ENCODE results near the gene RMND5A.
A peak's percentile ranks its signal among the peaks of the same experiment; 100 is the strongest.
"Not testable (repeated sequence)": the region's sequence is repeated elsewhere in the genome, so short reads cannot be mapped to it uniquely, and the experiment has no call there.

The RMND5A gene

GRCh38 chr2:86719637-86720539, at the start of gene RMND5A:
Gene RMND5A (plus strand): TSS chr2:86720291. CDS start chr2:86720668, 377 bp downstream.
- DNase-seq (ENCODE audit: low read depth in 3 of 3) = peak; percentile 83 to 86 (median 85)

GRCh38 chr2:86671337-86671981, 48.6 kb upstream of the RMND5A start:
- no peak for DNase-seq (ENCODE audit: low read depth in 3 of 3)

- DNase-seq (ENCODE audit: low read depth in 3 of 3) = no peak
Measured at GRCh38 chr2:86672027-86672545, 48.0 kb upstream of the RMND5A start.

- no peak for DNase-seq (ENCODE audit: low read depth in 3 of 3)
Measured at GRCh38 chr2:86673011-86673410, 47.1 kb upstream of the RMND5A start.

- no peak for DNase-seq (ENCODE audit: low read depth in 3 of 3)
Measured at GRCh38 chr2:86673986-86674670, 46.0 kb upstream of the RMND5A start.

GRCh38 chr2:86675104-86675503, 45.0 kb upstream of the RMND5A start:
- no peak for DNase-seq (ENCODE audit: low read depth in 3 of 3)

GRCh38 chr2:86675511-86676015, 44.5 kb upstream of the RMND5A start:
- DNase-seq (ENCODE audit: low read depth in 3 of 3) = no peak

- no peak for DNase-seq (ENCODE audit: low read depth in 3 of 3)
Measured at GRCh38 chr2:86677816-86678215, 42.3 kb upstream of the RMND5A start.

- DNase-seq (ENCODE audit: low read depth in 3 of 3) = no peak
Measured at GRCh38 chr2:86679036-86679435, 41.1 kb upstream of the RMND5A start.

- no peak for DNase-seq (ENCODE audit: low read depth in 3 of 3)
Measured at GRCh38 chr2:86685351-86685750, 34.7 kb upstream of the RMND5A start.

GRCh38 chr2:86686460-86686859, 33.6 kb upstream of the RMND5A start:
- DNase-seq (ENCODE audit: low read depth in 3 of 3) = no peak

GRCh38 chr2:86686905-86687304, 33.2 kb upstream of the RMND5A start:
- no peak for DNase-seq (ENCODE audit: low read depth in 3 of 3)

- no peak for DNase-seq (ENCODE audit: low read depth in 3 of 3)
Measured at GRCh38 chr2:86695053-86695691, 24.9 kb upstream of the RMND5A start.

- DNase-seq (ENCODE audit: low read depth in 3 of 3) = no peak
Measured at GRCh38 chr2:86697551-86698104, 22.5 kb upstream of the RMND5A start.

GRCh38 chr2:86700690-86701089, 19.4 kb upstream of the RMND5A start:
- DNase-seq (ENCODE audit: low read depth in 3 of 3) = no peak

GRCh38 chr2:86703704-86704361, 16.3 kb upstream of the RMND5A start:
- no peak for DNase-seq (ENCODE audit: low read depth in 3 of 3)

GRCh38 chr2:86704459-86704971, 15.6 kb upstream of the RMND5A start:
- no peak for DNase-seq (ENCODE audit: low read depth in 3 of 3)

GRCh38 chr2:86706220-86706619, 13.9 kb upstream of the RMND5A start:
- DNase-seq (ENCODE audit: low read depth in 3 of 3) = no peak

GRCh38 chr2:86706935-86707334, 13.2 kb upstream of the RMND5A start:
- no peak for DNase-seq (ENCODE audit: low read depth in 3 of 3)

- DNase-seq (ENCODE audit: low read depth in 3 of 3) = not testable (repeated sequence)
Measured at GRCh38 chr2:86708126-86708525, 12.0 kb upstream of the RMND5A start.
